ENCODE data around the gene SHC1.

Gene SHC1

DNA sequence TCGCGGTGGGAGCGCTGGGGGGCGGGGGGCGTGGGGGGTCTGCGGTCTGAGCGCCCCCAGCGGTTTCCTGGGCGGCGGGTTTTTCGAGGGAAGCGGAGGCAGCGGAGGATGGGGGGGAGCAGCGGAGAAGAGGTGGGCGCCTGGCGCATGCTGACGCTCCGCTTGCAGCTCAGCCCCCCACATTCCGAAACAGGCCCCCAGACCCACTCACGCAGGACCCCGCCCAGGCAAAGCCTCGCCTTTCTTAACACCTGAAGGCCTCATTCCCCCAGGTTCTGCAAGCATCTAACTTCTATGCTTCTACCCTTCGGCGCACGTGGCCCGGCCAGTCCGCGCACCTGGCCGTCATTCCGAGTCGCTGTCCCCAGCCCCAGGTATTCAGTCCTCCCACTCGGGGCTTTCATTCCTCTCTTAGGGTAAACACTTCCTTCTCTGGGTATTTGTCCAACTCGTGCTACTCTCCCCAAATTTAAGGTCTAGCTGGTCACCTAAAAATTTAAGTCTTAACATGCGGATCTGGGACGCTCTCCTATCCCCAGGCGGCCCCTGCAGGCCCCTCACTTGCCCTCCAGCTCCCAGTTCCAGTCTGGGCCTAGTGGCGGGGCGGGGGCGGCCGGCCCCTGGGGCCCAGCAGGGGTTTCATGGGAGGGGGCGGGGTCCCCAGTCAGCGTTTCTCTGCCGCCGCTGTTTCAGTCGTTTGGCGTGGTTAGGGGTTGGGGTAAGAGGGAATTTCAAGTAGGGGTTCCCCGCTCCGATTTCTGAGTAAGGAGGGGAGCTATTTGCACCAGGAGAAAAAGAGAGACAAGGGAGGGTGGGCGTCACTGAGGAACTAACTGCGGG is 29.2 kb upstream of the SHC1 start (continued):
- TF ChIP-seq, protein P1, sequence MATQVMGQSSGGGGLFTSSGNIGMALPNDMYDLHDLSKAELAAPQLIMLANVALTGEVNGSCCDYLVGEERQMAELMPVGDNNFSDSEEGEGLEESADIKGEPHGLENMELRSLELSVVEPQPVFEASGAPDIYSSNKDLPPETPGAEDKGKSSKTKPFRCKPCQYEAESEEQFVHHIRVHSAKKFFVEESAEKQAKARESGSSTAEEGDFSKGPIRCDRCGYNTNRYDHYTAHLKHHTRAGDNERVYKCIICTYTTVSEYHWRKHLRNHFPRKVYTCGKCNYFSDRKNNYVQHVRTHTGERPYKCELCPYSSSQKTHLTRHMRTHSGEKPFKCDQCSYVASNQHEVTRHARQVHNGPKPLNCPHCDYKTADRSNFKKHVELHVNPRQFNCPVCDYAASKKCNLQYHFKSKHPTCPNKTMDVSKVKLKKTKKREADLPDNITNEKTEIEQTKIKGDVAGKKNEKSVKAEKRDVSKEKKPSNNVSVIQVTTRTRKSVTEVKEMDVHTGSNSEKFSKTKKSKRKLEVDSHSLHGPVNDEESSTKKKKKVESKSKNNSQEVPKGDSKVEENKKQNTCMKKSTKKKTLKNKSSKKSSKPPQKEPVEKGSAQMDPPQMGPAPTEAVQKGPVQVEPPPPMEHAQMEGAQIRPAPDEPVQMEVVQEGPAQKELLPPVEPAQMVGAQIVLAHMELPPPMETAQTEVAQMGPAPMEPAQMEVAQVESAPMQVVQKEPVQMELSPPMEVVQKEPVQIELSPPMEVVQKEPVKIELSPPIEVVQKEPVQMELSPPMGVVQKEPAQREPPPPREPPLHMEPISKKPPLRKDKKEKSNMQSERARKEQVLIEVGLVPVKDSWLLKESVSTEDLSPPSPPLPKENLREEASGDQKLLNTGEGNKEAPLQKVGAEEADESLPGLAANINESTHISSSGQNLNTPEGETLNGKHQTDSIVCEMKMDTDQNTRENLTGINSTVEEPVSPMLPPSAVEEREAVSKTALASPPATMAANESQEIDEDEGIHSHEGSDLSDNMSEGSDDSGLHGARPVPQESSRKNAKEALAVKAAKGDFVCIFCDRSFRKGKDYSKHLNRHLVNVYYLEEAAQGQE (tag by site-specific recombination; IDR thresholded peaks at IDR 0.05): 0 out of 2 replicates have a peak, but pooled peaks have one; percentile 26
- TF ChIP-seq, protein P2, sequence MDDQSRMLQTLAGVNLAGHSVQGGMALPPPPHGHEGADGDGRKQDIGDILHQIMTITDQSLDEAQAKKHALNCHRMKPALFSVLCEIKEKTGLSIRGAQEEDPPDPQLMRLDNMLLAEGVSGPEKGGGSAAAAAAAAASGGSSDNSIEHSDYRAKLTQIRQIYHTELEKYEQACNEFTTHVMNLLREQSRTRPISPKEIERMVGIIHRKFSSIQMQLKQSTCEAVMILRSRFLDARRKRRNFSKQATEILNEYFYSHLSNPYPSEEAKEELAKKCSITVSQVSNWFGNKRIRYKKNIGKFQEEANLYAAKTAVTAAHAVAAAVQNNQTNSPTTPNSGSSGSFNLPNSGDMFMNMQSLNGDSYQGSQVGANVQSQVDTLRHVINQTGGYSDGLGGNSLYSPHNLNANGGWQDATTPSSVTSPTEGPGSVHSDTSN (CRISPR knock-in tag; IDR thresholded peaks at IDR 0.05): no peak
- 0 out of 2 replicates have a peak, but pooled peaks have one; percentile 31 for TF ChIP-seq KLF1 (tag by site-specific recombination; IDR thresholded peaks at IDR 0.05)

DNA sequence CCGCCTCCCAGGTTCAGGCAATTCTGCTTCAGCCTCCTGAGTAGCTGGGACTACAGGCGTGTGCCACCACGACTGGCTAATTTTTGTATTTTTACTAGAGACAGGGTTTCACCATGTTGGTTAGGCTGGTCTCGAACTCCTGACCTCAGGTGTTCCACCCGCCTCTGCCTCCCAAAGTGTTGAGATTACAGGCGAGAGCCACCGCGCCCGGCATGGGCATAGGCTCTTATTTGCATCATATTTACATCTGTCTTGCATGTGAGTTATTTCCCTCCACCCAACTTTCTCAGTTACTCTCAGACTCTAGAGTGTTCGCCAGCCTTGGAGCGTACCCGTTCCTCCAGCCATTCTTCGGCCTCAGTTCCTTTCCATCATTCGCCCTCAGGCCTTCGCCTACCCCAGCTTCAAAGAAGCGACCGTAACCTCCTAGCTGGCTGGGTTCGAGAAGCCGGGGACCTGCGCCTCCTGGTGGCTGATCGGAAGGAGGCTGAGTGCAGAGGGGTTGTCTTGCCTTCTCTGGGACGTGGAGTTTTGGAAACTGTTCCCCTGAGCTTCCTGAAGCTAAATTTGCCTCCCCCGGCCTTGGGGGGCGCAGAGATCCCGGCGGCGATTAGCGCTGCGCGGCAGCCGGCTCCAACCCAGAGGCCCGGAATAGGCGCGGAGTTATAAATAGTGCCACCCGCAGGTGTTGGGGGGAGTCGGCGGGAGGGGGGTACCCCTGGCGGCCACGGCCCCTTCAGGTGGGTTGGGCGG is 28.4 kb upstream of the SHC1 start:
- Histone ChIP-seq H3K4me3 (ENCODE audit: low read depth, low read length) (no peak overlapping the region), H3K4me1 (ENCODE audit: control insufficient read depth, insufficient read depth, low read length) (peaks cover 7% of the 10 kb centered on the region), H3K27ac (ENCODE audit: extremely low read depth, low read depth, low read length) (no peak overlapping the region), H3K9me3 (ENCODE audit: control insufficient read depth, insufficient read depth, low read depth, low read length) (no peaks in the 10 kb centered on the region), H3K36me3 (ENCODE audit: control insufficient read depth in 2 of 2, insufficient read depth in 1 of 2, low read length in 2 of 2) (no peaks in the 10 kb centered on the region)
- ChIA-PET POLR2A (interaction anchor here (0.7 to 1.8 kb wide), 5 partner anchors 13 to 52 kb away, joined by 3 to 8 read pairs (median 3); partner anchors contain the start of genes ADAM15, FLAD1 and PYGO2), CTCF (interaction anchor here (0.6 to 8.9 kb wide), 23 partner anchors 9 to 439 kb away, joined by 3 to 55 read pairs (median 6); partner anchors contain the start of genes FLAD1, PBXIP1, PYGO2 and SHC1)
- TF ChIP-seq MEIS1 (CRISPR knock-in tag; IDR thresholded peaks at IDR 0.05; ENCODE audit: borderline replicate concordance) (no peak), ZNF366 (tag by site-specific recombination; conservative IDR thresholded peaks at IDR 0.05) (peak; percentile 51; the same call in 1 of the 2 replicates), ZNF2 (tag by site-specific recombination; IDR thresholded peaks at IDR 0.05) (0 out of 2 replicates have a peak, but pooled peaks have one; percentile 47), ZNF624 (tag by site-specific recombination; IDR thresholded peaks at IDR 0.05) (0 out of 2 replicates have a peak, but pooled peaks have one; percentile 39), EGR2 (tag by site-specific recombination; IDR thresholded peaks at IDR 0.05; ENCODE audit: low read depth) (no peak), ZNF654 (tag by site-specific recombination; IDR thresholded peaks at IDR 0.05; ENCODE audit: low read depth) (peak; percentile 41), KLF1 (tag by site-specific recombination; IDR thresholded peaks at IDR 0.05) (no peak), GLI4 (tag by site-specific recombination; IDR thresholded peaks at IDR 0.05) (no peak), ZNF621 (tag by site-specific recombination; IDR thresholded peaks at IDR 0.05) (no peak), ZNF529 (tag by site-specific recombination; IDR thresholded peaks at IDR 0.05; ENCODE audit: insufficient replicate concordance) (no peak), ZEB2 (tag by site-specific recombination; IDR thresholded peaks at IDR 0.05) (0 out of 2 replicates have a peak, but pooled peaks have one; percentile 55), REPIN1 (tag by site-specific recombination; IDR thresholded peaks at IDR 0.05; ENCODE audit: low read depth) (no peak), TCF7L2 (IDR thresholded peaks at IDR 0.05; ENCODE audit: borderline replicate concordance, low read depth, low read length) (peak; percentile 80; the same call in 1 of the 2 replicates)
- TF ChIP-seq, protein P3, sequence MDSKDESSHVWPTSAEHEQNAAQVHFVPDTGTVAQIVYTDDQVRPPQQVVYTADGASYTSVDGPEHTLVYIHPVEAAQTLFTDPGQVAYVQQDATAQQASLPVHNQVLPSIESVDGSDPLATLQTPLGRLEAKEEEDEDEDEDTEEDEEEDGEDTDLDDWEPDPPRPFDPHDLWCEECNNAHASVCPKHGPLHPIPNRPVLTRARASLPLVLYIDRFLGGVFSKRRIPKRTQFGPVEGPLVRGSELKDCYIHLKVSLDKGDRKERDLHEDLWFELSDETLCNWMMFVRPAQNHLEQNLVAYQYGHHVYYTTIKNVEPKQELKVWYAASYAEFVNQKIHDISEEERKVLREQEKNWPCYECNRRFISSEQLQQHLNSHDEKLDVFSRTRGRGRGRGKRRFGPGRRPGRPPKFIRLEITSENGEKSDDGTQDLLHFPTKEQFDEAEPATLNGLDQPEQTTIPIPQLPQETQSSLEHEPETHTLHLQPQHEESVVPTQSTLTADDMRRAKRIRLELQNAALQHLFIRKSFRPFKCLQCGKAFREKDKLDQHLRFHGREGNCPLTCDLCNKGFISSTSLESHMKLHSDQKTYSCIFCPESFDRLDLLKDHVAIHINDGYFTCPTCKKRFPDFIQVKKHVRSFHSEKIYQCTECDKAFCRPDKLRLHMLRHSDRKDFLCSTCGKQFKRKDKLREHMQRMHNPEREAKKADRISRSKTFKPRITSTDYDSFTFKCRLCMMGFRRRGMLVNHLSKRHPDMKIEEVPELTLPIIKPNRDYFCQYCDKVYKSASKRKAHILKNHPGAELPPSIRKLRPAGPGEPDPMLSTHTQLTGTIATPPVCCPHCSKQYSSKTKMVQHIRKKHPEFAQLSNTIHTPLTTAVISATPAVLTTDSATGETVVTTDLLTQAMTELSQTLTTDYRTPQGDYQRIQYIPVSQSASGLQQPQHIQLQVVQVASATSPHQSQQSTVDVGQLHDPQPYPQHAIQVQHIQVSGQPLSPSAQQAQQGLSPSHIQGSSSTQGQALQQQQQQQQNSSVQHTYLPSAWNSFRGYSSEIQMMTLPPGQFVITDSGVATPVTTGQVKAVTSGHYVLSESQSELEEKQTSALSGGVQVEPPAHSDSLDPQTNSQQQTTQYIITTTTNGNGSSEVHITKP (tag by site-specific recombination; IDR thresholded peaks at IDR 0.05): 0 out of 2 replicates have a peak, but pooled peaks have one; percentile 17
- TF ChIP-seq, protein P4, sequence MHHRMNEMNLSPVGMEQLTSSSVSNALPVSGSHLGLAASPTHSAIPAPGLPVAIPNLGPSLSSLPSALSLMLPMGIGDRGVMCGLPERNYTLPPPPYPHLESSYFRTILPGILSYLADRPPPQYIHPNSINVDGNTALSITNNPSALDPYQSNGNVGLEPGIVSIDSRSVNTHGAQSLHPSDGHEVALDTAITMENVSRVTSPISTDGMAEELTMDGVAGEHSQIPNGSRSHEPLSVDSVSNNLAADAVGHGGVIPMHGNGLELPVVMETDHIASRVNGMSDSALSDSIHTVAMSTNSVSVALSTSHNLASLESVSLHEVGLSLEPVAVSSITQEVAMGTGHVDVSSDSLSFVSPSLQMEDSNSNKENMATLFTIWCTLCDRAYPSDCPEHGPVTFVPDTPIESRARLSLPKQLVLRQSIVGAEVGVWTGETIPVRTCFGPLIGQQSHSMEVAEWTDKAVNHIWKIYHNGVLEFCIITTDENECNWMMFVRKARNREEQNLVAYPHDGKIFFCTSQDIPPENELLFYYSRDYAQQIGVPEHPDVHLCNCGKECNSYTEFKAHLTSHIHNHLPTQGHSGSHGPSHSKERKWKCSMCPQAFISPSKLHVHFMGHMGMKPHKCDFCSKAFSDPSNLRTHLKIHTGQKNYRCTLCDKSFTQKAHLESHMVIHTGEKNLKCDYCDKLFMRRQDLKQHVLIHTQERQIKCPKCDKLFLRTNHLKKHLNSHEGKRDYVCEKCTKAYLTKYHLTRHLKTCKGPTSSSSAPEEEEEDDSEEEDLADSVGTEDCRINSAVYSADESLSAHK (tag by site-specific recombination; IDR thresholded peaks at IDR 0.05): peak; percentile 89
- TF ChIP-seq, protein P5, sequence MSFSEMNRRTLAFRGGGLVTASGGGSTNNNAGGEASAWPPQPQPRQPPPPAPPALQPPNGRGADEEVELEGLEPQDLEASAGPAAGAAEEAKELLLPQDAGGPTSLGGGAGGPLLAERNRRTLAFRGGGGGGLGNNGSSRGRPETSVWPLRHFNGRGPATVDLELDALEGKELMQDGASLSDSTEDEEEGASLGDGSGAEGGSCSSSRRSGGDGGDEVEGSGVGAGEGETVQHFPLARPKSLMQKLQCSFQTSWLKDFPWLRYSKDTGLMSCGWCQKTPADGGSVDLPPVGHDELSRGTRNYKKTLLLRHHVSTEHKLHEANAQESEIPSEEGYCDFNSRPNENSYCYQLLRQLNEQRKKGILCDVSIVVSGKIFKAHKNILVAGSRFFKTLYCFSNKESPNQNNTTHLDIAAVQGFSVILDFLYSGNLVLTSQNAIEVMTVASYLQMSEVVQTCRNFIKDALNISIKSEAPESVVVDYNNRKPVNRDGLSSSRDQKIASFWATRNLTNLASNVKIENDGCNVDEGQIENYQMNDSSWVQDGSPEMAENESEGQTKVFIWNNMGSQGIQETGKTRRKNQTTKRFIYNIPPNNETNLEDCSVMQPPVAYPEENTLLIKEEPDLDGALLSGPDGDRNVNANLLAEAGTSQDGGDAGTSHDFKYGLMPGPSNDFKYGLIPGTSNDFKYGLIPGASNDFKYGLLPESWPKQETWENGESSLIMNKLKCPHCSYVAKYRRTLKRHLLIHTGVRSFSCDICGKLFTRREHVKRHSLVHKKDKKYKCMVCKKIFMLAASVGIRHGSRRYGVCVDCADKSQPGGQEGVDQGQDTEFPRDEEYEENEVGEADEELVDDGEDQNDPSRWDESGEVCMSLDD (tag by site-specific recombination; IDR thresholded peaks at IDR 0.05): peak; percentile 66

All from HEK293 (cell line).